Skin epidermis (tissue), 12 donors: ENCODE results near the gene PTGDR.
A peak's percentile ranks its signal among the peaks of the same experiment; 100 is the strongest.

Experiments
- H3K27ac ChIP-seq, 21 experiments: fragments of 200-600 bp; sonication (generic) in 11 of 21; one replicate each; pipeline ENCODE4 v1.5.0; 2020; ENCODE audit warnings: mild to moderate bottlenecking in 3 of 21, inconsistent platforms in 2 of 21, moderate library complexity in 2 of 21
- H3K4me3 ChIP-seq, 7 experiments: fragments of 200-600 bp; sonication (generic) in 2 of 7; one replicate each; pipeline ENCODE4 v1.5.0; 2020; ENCODE audit warnings: inconsistent platforms in 2 of 7, mild to moderate bottlenecking in 2 of 7, moderate library complexity in 1 of 7

PTGDR gene

GRCh38 chr14:52262600-52262999 is 4.9 kb upstream of the PTGDR start:
- Histone ChIP-seq H3K4me3 (no peak overlapping the region), H3K27ac (no peak overlapping the region)

GRCh38 chr14:52263190-52263589 is 4.3 kb upstream of the PTGDR start:
- Histone ChIP-seq H3K27ac (no peak overlapping the region), H3K4me3 (no peak overlapping the region)

- Histone ChIP-seq H3K27ac (peak overlapping the region in 2 of 21 experiments; percentile 6 to 16), H3K4me3 (no peak overlapping the region)
These were observed 2.2 kb upstream of the PTGDR start for GRCh38 chr14:52265253-52265652.

- Histone ChIP-seq H3K27ac (peak overlapping the region in 5 of 21 experiments; percentile 2 to 85 (median 26)), H3K4me3 (no peak overlapping the region)
These were observed 1.3 kb upstream of the PTGDR start for GRCh38 chr14:52266179-52266578.

GRCh38 chr14:52266782-52267181 is 716 bp upstream of the PTGDR start:
- H3K27ac ChIP-seq: peak overlapping the region in 4 of 21 experiments; percentile 50 to 85 (median 72)
- H3K4me3 ChIP-seq: peak overlapping the region in 1 of 7 experiments; percentile 45

GRCh38 chr14:52268279-52269061 is 972 bp downstream of the PTGDR start:
- peak overlapping the region in 8 of 21 experiments; percentile 14 to 85 (median 67) for H3K27ac ChIP-seq
- peak overlapping the region; percentile 34 to 50 (median 42) for H3K4me3 ChIP-seq

GRCh38 chr14:52269100-52269499 is 1.6 kb downstream of the PTGDR start:
- H3K4me3 ChIP-seq: peak overlapping the region in 6 of 7 experiments; percentile 39 to 50 (median 44)
- H3K27ac ChIP-seq: peak overlapping the region in 5 of 21 experiments; percentile 14 to 85 (median 71)

- Histone ChIP-seq H3K27ac (no peak overlapping the region), H3K4me3 (no peak overlapping the region)
These were observed 2.5 kb downstream of the PTGDR start for GRCh38 chr14:52269982-52270381.

GRCh38 chr14:52271538-52271937 is 4.0 kb downstream of the PTGDR start:
- no peak overlapping the region for H3K27ac ChIP-seq
- H3K4me3 ChIP-seq: no peak overlapping the region

- Histone ChIP-seq H3K27ac (no peak overlapping the region), H3K4me3 (no peak overlapping the region)
These were observed 4.9 kb downstream of the PTGDR start for GRCh38 chr14:52272375-52272774.

- Histone ChIP-seq H3K27ac (no peak overlapping the region), H3K4me3 (no peak overlapping the region)
These were observed 7.9 kb downstream of the PTGDR start for GRCh38 chr14:52275372-52275771.

- Histone ChIP-seq H3K4me3 (no peak overlapping the region), H3K27ac (no peak overlapping the region)
These were observed 10.1 kb downstream of the PTGDR start for GRCh38 chr14:52277552-52277951.

- no peak overlapping the region for H3K4me3 ChIP-seq
- no peak overlapping the region for H3K27ac ChIP-seq
These were observed 11.9 kb downstream of the PTGDR start for GRCh38 chr14:52279408-52279807.

GRCh38 chr14:52283099-52283498 is 15.6 kb downstream of the PTGDR start:
- Histone ChIP-seq H3K27ac (no peak overlapping the region), H3K4me3 (no peak overlapping the region)

- peak overlapping the region in 2 of 21 experiments; percentile 48 to 59 for H3K27ac ChIP-seq
- H3K4me3 ChIP-seq: no peak overlapping the region
These were observed 19.5 kb downstream of the PTGDR start for GRCh38 chr14:52286661-52287649.

- H3K4me3 ChIP-seq: no peak overlapping the region
- no peak overlapping the region for H3K27ac ChIP-seq
These were observed 28.9 kb downstream of the PTGDR start for GRCh38 chr14:52296378-52296777.

- Histone ChIP-seq H3K27ac (no peak overlapping the region), H3K4me3 (no peak overlapping the region)
These were observed 31.3 kb downstream of the PTGDR start for GRCh38 chr14:52298795-52299194.

GRCh38 chr14:52299692-52300278 is 32.3 kb downstream of the PTGDR start:
- no peak overlapping the region for H3K27ac ChIP-seq
- H3K4me3 ChIP-seq: no peak overlapping the region

GRCh38 chr14:52303236-52303635 is 35.7 kb downstream of the PTGDR start:
- H3K27ac ChIP-seq: no peak overlapping the region
- no peak overlapping the region for H3K4me3 ChIP-seq

- Histone ChIP-seq H3K4me3 (no peak overlapping the region), H3K27ac (no peak overlapping the region)
These were observed 36.9 kb downstream of the PTGDR start for GRCh38 chr14:52304248-52304904.
